OCI-LY1 (cell line): ENCODE data around the gene IL36RN.

Experiments used
- EZH2 ChIP-seq: fragments of 200-600 bp; sonication (generic), shearing (Covaris generic); IDR thresholded peaks from 2 replicates; pipeline ENCODE4 v1.8.0; 2017; ENCODE audit warnings: borderline replicate concordance, mixed run types, mild to moderate bottlenecking, antibody characterized with exemption, low read length, moderate library complexity, mixed read lengths
- TF ChIP-seq, protein P1 (sequence below): fragments of 200-600 bp; sonication (generic), shearing (Covaris generic); IDR thresholded peaks from 2 replicates; pipeline ENCODE4 v1.5.1; 2017; ENCODE audit warnings: mild to moderate bottlenecking, antibody characterized with exemption, low read length, moderate library complexity, mixed read lengths

DNA sequence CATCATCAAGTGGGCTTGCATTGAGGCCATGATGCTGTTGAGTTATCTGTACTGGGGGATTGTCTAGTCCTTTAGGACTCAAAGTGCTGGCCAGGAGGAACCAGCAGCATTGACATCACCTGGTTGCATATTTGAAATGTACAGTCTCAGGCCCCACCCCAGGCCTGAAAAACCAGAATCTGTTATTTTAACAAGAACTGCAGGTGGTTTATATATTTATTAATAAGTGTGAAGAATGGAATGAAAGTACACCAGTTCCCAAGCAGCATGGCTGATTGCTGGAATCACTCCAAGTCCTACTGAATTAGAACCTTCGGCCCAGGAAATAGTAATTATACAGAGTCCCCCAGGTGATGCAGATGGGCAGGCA lies 11.6 kb downstream of the IL36RN start:
- TF ChIP-seq, protein P1, sequence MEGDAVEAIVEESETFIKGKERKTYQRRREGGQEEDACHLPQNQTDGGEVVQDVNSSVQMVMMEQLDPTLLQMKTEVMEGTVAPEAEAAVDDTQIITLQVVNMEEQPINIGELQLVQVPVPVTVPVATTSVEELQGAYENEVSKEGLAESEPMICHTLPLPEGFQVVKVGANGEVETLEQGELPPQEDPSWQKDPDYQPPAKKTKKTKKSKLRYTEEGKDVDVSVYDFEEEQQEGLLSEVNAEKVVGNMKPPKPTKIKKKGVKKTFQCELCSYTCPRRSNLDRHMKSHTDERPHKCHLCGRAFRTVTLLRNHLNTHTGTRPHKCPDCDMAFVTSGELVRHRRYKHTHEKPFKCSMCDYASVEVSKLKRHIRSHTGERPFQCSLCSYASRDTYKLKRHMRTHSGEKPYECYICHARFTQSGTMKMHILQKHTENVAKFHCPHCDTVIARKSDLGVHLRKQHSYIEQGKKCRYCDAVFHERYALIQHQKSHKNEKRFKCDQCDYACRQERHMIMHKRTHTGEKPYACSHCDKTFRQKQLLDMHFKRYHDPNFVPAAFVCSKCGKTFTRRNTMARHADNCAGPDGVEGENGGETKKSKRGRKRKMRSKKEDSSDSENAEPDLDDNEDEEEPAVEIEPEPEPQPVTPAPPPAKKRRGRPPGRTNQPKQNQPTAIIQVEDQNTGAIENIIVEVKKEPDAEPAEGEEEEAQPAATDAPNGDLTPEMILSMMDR: no peak
- no peak for TF ChIP-seq EZH2
